GM21381 (cell line): ENCODE results near the gene SRGAP1.
"Not testable (repeated sequence)": the region's sequence is repeated elsewhere in the genome, so short reads cannot be mapped to it uniquely, and the experiment has no call there.

Experiments
- ATAC-seq: cut with Tn5 transposase; IDR thresholded peaks from one replicate; pipeline ENCODE4 v1.9.1; 2021; ENCODE audit warnings: mild to moderate bottlenecking, moderate library complexity; ENCODE audit not compliant: unreplicated experiment

Gene SRGAP1

DNA sequence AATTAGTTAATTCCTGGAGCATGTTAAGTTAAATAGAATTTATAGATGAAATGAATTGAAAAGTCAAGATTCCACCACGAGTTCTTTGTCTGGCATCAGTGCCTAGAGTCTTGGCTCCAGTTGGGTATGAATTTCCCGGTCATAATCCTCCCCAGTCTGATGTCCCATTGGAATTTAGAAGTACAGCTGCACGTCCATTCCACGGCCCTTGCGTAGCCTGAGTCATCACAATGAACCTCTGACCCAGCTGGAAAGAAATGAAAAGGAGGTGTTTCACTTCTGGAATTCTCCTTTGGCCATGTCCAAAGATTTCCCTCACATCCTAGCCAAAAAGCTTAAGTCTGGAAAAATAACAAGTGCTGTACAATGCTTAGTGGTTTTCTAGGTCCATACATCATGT lies 254.9 kb downstream of the SRGAP1 start:
- ATAC-seq, result no peak

DNA sequence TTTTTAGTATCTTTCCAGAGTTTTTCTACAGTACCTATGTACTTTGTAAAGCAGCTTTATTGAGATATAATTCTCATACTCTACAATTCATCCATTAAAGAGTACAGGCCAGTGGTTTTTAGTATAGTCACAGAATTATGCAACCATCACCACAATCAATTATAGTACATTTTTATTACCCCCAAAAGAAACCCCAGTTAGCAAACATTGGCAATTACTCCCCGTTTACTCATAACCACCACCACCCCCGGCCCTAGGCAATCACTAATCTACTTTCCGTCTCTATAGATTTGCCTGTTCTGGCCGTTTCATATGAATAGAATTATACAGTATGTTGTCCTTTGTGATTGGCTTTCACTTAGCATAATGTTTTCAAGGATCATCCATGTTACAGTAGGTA lies 257.8 kb downstream of the SRGAP1 start:
- no peak for ATAC-seq

- no peak for ATAC-seq
Observed at GRCh38 chr12:64103825-64104740, 259.6 kb downstream of the SRGAP1 start.

GRCh38 chr12:64105026-64105425 lies 260.5 kb downstream of the SRGAP1 start:
- no peak for ATAC-seq

GRCh38 chr12:64107776-64108175 lies 263.3 kb downstream of the SRGAP1 start:
- ATAC-seq, result no peak

- no peak for ATAC-seq
Observed at GRCh38 chr12:64109706-64110105, 265.2 kb downstream of the SRGAP1 start.

DNA sequence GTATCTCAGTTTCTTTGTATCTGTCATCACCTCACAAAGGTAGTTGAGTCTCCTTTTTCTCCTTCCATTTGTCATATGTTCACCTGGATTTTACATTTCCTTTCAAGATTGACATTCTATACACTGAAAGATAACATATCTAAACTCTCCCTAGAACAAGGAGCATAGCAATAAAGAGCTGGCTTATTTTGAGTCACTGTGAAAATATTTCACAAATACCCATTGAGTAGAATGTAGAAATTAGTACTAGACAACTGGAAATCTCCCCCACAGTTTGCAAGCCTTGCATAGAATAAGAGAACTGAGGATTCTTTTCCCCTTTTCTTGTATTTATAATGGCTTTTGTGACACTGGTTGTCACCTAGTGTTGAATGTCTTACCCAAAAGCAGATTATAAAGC lies 266.4 kb downstream of the SRGAP1 start:
- no peak for ATAC-seq

DNA sequence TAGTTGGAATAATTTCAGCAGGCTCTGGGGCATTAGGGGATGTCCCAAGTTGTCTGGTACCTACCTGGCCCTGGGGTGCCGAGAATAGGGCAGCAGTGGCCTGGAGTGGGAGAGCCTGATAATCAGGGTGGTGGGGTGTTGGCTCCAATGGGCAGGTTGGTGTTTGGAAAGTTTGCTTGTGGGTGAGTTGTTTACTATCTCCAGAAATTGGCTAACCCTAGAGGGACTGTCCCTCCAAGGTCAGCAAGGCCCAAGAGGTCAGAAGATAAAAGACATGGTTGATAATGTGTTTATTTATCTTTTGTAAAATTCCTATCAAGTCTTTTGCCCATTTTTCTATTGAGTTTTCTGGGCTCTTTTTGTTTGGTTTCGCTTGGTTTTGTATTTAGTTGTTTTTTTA lies 272.5 kb downstream of the SRGAP1 start:
- no peak for ATAC-seq

DNA sequence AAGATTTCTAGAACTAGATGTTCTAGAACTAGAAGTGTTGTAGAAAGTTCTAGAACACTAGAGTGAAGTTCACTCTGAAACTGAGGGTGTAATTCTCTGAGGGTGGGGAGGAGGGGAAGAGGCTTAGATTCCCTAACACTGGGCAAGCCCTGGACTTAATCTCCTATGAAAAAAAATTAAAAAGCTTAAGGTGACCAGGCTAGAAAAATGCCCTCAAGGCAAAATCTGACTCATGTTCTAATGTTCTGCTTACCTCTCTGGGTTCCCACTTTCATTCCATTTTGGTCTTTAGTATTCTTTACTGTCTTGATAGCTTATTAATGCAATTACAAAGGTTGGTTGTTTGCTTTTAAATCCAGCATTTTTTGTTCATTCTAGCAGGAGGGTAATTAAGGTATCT lies 276.1 kb downstream of the SRGAP1 start:
- no peak for ATAC-seq

DNA sequence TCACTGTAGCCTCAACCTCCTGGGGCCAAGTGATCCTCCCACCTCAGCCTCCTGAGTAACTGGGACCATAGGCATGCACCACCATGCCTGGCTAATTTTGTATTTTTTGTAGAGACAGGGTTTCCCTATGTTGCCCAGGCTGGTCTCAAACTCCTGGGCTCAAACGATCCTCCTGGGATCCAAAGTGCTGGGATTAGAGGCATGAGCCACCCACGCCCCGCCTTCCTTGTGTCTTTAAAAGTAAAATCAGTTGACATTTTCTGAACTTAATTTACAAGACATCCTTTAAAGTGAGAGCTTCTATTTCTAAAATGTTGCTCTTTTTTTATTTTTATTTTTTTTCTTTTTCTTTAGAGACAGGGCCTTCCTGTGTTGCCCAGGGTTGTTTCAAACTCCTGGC lies 276.6 kb downstream of the SRGAP1 start:
- ATAC-seq, result not testable (repeated sequence)

DNA sequence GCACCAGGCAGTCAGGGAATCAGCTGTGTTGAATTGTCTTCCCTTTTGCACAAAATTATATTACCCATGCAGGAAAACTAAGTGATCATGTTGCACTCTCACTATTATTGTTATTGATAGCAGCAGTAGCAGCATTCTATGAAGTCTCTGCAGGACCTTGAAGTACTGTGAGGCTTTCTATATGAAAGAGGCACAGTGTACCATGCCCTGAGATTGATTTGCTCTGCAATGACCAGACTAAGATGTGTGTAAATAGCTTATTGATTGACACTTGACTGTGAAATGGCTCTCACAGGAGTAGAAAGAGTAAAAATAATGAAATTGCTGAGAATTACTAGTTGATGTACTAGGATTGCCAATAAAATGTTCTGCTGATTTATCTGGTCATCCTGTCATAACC lies 277.7 kb downstream of the SRGAP1 start:
- no peak for ATAC-seq

- ATAC-seq, result no peak
Observed at GRCh38 chr12:64122995-64123394, 278.5 kb downstream of the SRGAP1 start.

DNA sequence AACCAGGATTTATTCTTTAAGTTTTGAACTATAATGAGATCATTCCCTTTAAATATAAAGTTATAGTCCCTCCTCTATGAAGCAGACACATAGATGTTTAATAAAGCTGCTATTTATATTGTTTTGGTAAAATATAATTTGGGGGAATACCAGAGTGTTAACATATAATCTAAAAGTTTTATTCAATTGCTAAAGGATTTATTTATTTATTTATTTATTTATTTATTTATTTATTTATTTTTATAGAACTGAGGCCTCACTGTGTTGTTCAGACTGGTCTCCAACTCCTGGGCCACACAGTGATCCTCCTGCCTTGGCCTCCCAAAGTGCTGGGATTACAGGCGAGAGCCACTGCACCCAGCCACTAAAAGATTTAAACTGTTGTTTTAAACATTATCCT lies 278.9 kb downstream of the SRGAP1 start:
- ATAC-seq, result no peak

GRCh38 chr12:64124511-64125197 lies 280.2 kb downstream of the SRGAP1 start:
- ATAC-seq, result no peak

DNA sequence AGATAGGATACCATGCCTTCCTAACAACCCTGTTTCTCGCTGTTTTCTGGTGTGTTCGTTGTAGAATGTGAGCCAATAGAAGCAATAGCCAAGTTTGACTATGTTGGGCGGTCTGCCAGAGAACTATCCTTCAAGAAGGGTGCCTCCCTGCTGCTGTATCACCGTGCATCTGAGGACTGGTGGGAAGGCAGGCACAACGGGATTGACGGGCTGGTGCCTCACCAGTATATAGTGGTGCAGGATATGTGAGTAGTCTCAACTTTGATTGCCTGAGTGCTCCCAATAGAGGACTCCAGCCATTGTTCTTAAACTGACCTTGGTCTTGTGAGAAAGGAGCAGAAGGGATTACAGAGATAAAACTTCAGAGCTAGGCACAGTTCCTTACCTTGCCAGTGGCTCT lies 281.4 kb downstream of the SRGAP1 start:
- ATAC-seq, result no peak

DNA sequence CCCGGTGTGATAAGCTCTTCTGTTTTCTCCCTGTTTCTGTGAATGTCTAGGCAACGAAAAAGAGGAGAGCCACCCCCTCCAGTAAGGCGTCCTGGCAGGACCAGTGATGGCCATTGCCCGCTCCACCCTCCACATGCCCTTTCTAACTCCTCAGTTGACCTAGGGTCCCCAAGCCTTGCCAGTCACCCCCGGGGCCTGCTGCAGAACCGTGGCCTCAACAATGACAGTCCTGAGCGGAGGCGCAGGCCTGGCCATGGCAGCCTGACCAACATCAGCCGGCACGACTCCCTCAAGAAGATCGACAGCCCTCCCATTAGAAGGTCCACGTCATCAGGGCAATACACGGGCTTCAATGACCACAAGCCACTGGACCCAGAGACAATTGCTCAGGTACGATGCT lies 283.3 kb downstream of the SRGAP1 start:
- ATAC-seq, result no peak

GRCh38 chr12:64128366-64128765 lies 283.9 kb downstream of the SRGAP1 start:
- ATAC-seq, result no peak

DNA sequence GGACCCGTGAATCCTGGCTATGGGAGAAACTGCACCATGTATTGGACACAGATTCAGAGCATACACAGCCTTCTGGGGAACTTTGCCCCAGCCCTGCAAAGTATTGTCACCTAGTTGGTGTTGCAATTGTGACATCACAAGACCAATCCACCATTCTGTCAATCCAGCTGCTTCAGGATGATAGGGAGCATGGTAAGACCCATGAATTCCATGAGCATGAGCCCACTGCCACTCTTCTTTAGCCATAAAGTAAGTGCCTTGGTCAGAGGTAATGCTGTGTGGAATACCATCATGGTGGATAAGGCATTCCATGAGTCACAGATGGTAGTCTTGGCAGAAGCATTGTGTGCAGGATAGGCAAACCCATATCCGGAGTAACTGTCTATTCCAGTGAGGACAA lies 286.0 kb downstream of the SRGAP1 start:
- ATAC-seq, result not testable (repeated sequence)

DNA sequence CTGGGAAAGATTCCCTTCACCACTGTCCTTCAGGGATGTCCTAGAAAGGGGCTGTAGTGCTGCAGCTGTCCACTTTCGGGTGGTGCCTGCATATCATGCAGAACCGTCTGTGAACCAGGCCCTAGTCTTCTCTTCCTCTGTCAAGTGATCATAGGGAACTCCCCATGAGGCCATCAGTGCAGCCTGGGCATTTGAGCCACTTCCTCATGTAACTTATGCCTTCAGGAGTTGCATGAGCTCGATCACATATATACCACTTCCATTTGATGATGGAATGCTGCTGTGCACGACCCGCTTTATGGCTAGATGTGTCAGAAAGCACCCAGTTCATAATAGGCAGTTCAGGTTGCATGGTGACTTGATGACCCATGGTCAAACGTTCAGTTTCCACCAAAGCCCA lies 287.0 kb downstream of the SRGAP1 start:
- ATAC-seq, result not testable (repeated sequence)

GRCh38 chr12:64132672-64133071 lies 288.2 kb downstream of the SRGAP1 start:
- not testable (repeated sequence) for ATAC-seq

GRCh38 chr12:64137117-64137516 lies 292.6 kb downstream of the SRGAP1 start:
- ATAC-seq, result no peak

GRCh38 chr12:64139021-64139420 lies 294.5 kb downstream of the SRGAP1 start:
- ATAC-seq, result no peak
